Fibroblast of lung (primary cell): ENCODE results near the gene VPS25. TPM values are rescaled to one million over a fixed set of nuclear protein-coding genes. Genes with fewer than 3 reads are reported as not detected.
A peak's percentile ranks its signal among the peaks of the same experiment; 100 is the strongest.
"Not testable (repeated sequence)": the region's sequence is repeated elsewhere in the genome, so short reads cannot be mapped to it uniquely, and the experiment has no call there.

Experiments
- DNase-seq, 2 donors: peaks; one replicate each; pipeline versions ENCODE4 v3.0.0 to v3.0.0-alpha.2; 2010; ENCODE audit warnings: low read depth in 2 of 2
- H2AFZ ChIP-seq: 2 replicates; pipeline ENCODE4 v1.5.1; 2012; ENCODE audit warnings: low read length, control low read depth, inconsistent platforms
- H3K27ac ChIP-seq: 2 replicates; pipeline ENCODE4 v1.5.1; 2011; ENCODE audit warnings: low read length, control low read depth; ENCODE audit not compliant: insufficient read depth
- H3K27me3 ChIP-seq: 2 replicates; pipeline ENCODE4 v1.5.1; 2011; ENCODE audit warnings: mild to moderate bottlenecking, low read length; ENCODE audit not compliant: control insufficient read depth, insufficient read depth
- H3K36me3 ChIP-seq: 2 replicates; pipeline ENCODE4 v1.5.1; 2011; ENCODE audit warnings: low read length; ENCODE audit not compliant: control insufficient read depth, insufficient read depth
- H3K4me1 ChIP-seq: 2 replicates; pipeline ENCODE4 v1.5.1; 2011; ENCODE audit warnings: low read length; ENCODE audit not compliant: control insufficient read depth, insufficient read depth; ENCODE audit errors: extremely low read depth
- H3K4me2 ChIP-seq: 2 replicates; pipeline ENCODE4 v1.5.1; 2011; ENCODE audit warnings: low read length, control low read depth; ENCODE audit not compliant: insufficient read depth; ENCODE audit errors: extremely low read depth
- H3K4me3 ChIP-seq, 4 experiments: fragments of 200-600 bp in 1 of 4; sonication (generic) in 1 of 4; replicated peaks in 1 of 4; 2 replicates each; pipeline ENCODE4 v1.5.1; 2011 to 2016; ENCODE audit warnings: low read length in 4 of 4, low read depth in 3 of 4, mild to moderate bottlenecking in 3 of 4, control low read depth in 2 of 4, inconsistent platforms in 1 of 4, mixed read lengths in 1 of 4; ENCODE audit not compliant: insufficient read depth in 1 of 4; ENCODE audit errors: control extremely low read depth in 1 of 4
- H3K79me2 ChIP-seq: 2 replicates; pipeline ENCODE4 v1.5.1; 2012; ENCODE audit warnings: mild to moderate bottlenecking, low read length, inconsistent platforms; ENCODE audit not compliant: control insufficient read depth, insufficient read depth
- H3K9ac ChIP-seq: 2 replicates; pipeline ENCODE4 v1.5.1; 2011; ENCODE audit warnings: mild to moderate bottlenecking, low read length, control low read depth; ENCODE audit not compliant: insufficient read depth
- H3K9me3 ChIP-seq: 2 replicates; pipeline ENCODE4 v1.5.1; 2012; ENCODE audit warnings: low read depth, low read length; ENCODE audit not compliant: control insufficient read depth, insufficient read depth
- H4K20me1 ChIP-seq: 2 replicates; pipeline ENCODE4 v1.5.1; 2011; ENCODE audit warnings: low read length; ENCODE audit not compliant: control insufficient read depth, insufficient read depth; ENCODE audit errors: extremely low read depth
- EZH2 ChIP-seq: IDR thresholded peaks from 2 replicates; pipeline ENCODE4 v1.5.1; 2012; ENCODE audit warnings: low read length, control low read depth, mild to moderate bottlenecking; ENCODE audit errors: missing control alignments
- polyA plus RNA-seq, 2 donors: library from polyadenylated mRNA; depleted of rRNA in 1 of 2; stranded (reverse) in 1 of 2; unstranded in 1 of 2; fragments of >200 nt; gene quantifications; 2 replicates each; pipeline ENCODE4 v1.2.1, GENCODE V29; 2011 to 2012; ENCODE audit warnings: missing spikeins in 1 of 2
- total RNA-seq: library from RNA; depleted of rRNA; stranded (reverse); fragments of >200 nt; gene quantifications from 2 replicates; pipeline ENCODE4 v1.2.1, GENCODE V29; 2014
- TF ChIP-seq, protein P1 (sequence below), 2 donors: IDR thresholded peaks in 1 of 2; conservative IDR thresholded peaks in 1 of 2; 1 replicate in 1 of 2; 2 replicates in 1 of 2; pipeline ENCODE4 v1.5.1; 2011 to 2012; ENCODE audit warnings: low read length in 2 of 2, control low read depth in 1 of 2, inconsistent platforms in 1 of 2, low read depth in 1 of 2, mild to moderate bottlenecking in 1 of 2

The VPS25 gene
- total and polyA plus RNA-seq, 2 donors (not counting 1 experiment from before 2014, with no cell fraction given) = 43.6 to 92.7 TPM

GRCh38 chr17:42761638-42762037 lies 11.6 kb upstream of the VPS25 start:
- Histone ChIP-seq H4K20me1 (no peaks in the 10 kb centered on the region), H3K4me3 (peak overlapping the region in 1 of 4 experiments; percentile 43), H3K9me3 (no peaks in the 10 kb centered on the region), H2AFZ (no peak overlapping the region), H3K36me3 (no peaks in the 10 kb centered on the region), H3K79me2 (no peaks in the 10 kb centered on the region), H3K9ac (no peak overlapping the region), H3K27ac (no peak overlapping the region), H3K4me2 (peak overlapping the region; percentile 59), H3K4me1 (no peaks in the 10 kb centered on the region), H3K27me3 (peaks cover 32% of the 10 kb centered on the region)
- TF ChIP-seq, protein P1, sequence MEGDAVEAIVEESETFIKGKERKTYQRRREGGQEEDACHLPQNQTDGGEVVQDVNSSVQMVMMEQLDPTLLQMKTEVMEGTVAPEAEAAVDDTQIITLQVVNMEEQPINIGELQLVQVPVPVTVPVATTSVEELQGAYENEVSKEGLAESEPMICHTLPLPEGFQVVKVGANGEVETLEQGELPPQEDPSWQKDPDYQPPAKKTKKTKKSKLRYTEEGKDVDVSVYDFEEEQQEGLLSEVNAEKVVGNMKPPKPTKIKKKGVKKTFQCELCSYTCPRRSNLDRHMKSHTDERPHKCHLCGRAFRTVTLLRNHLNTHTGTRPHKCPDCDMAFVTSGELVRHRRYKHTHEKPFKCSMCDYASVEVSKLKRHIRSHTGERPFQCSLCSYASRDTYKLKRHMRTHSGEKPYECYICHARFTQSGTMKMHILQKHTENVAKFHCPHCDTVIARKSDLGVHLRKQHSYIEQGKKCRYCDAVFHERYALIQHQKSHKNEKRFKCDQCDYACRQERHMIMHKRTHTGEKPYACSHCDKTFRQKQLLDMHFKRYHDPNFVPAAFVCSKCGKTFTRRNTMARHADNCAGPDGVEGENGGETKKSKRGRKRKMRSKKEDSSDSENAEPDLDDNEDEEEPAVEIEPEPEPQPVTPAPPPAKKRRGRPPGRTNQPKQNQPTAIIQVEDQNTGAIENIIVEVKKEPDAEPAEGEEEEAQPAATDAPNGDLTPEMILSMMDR (conservative IDR thresholded peaks at IDR 0.05 in 1 of 2, IDR thresholded peaks at IDR 0.05 in 1 of 2; ENCODE audit: low read depth in 1 of 2, low read length in 2 of 2) = no peak
- no peak for TF ChIP-seq EZH2
- DNase-seq = no peak

GRCh38 chr17:42766124-42766523 lies 7.1 kb upstream of the VPS25 start:
- Histone ChIP-seq H3K4me2 (no peak overlapping the region), H3K27me3 (peaks cover 9% of the 10 kb centered on the region), H3K9me3 (no peaks in the 10 kb centered on the region), H3K36me3 (no peaks in the 10 kb centered on the region), H4K20me1 (no peaks in the 10 kb centered on the region), H3K79me2 (no peaks in the 10 kb centered on the region), H2AFZ (no peak overlapping the region), H3K27ac (no peak overlapping the region), H3K9ac (no peak overlapping the region), H3K4me1 (no peaks in the 10 kb centered on the region), H3K4me3 (no peak overlapping the region)
- TF ChIP-seq EZH2 = no peak
- TF ChIP-seq, protein P1 (conservative IDR thresholded peaks at IDR 0.05 in 1 of 2, IDR thresholded peaks at IDR 0.05 in 1 of 2; ENCODE audit: low read depth in 1 of 2, low read length in 2 of 2) = no peak
- DNase-seq = no peak

- no peaks in the 10 kb centered on the region for H3K4me1 ChIP-seq
- no peaks in the 10 kb centered on the region for H3K79me2 ChIP-seq
- no peak overlapping the region for H3K4me2 ChIP-seq
- no peak for DNase-seq
- no peak overlapping the region for H3K4me3 ChIP-seq
- no peaks in the 10 kb centered on the region for H3K9me3 ChIP-seq
- H3K9ac ChIP-seq = no peak overlapping the region
- H3K27ac ChIP-seq = no peak overlapping the region
- no peaks in the 10 kb centered on the region for H4K20me1 ChIP-seq
- no peak overlapping the region for H2AFZ ChIP-seq
- no peak for TF ChIP-seq EZH2
- TF ChIP-seq, protein P1 (conservative IDR thresholded peaks at IDR 0.05 in 1 of 2, IDR thresholded peaks at IDR 0.05 in 1 of 2; ENCODE audit: low read depth in 1 of 2, low read length in 2 of 2) = no peak
- no peaks in the 10 kb centered on the region for H3K36me3 ChIP-seq
- no peaks in the 10 kb centered on the region for H3K27me3 ChIP-seq
These were observed 5.7 kb upstream of the VPS25 start for GRCh38 chr17:42767512-42767911.

- H4K20me1 ChIP-seq, H3K9ac ChIP-seq, H2AFZ ChIP-seq, H3K79me2 ChIP-seq, DNase-seq, H3K27ac ChIP-seq, H3K9me3 ChIP-seq, H3K4me1 ChIP-seq, H3K36me3 ChIP-seq, H3K4me3 ChIP-seq, H3K27me3 ChIP-seq, H3K4me2 ChIP-seq: not testable (repeated sequence)
These were observed 5.2 kb upstream of the VPS25 start for GRCh38 chr17:42768006-42768405.

GRCh38 chr17:42769964-42770363 lies 3.3 kb upstream of the VPS25 start:
- not testable (repeated sequence) for H3K4me3 ChIP-seq, H3K9ac ChIP-seq, H3K9me3 ChIP-seq, H3K4me2 ChIP-seq, H3K36me3 ChIP-seq, H3K27me3 ChIP-seq, H3K79me2 ChIP-seq, H3K27ac ChIP-seq, H4K20me1 ChIP-seq, H2AFZ ChIP-seq, H3K4me1 ChIP-seq, DNase-seq
